ENCODE data around the gene CCDC88C. TPM values are rescaled to one million over a fixed set of nuclear protein-coding genes. Genes with fewer than 3 reads are reported as not detected.

The CCDC88C gene
- total RNA-seq, 2 experiments from 2014 or later: 269 to 287 TPM

DNA sequence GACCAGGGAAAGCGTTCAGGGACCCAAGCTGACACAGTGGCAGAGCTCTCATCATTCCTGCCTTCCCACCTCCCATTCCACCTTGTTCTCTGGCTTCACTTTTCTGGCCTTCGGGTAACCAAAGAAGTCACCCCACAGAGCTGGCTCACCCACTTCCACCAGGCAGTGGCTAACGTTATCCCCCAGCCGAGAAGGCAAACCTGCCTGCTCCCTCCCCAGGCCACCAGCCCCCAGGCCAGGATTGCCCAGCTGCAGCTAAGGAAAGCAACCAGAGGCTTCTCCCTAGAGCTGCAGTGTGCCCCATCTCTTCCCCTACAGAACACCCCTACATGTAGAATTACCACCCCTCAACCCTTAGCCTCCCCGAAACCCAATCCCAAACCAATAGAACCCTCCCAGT lies 22.2 kb downstream of the CCDC88C start:
- CTCF ChIA-PET: interaction anchor here (0.9 kb wide), 1 partner anchor 71 kb away, joined by 3 read pairs; no protein-coding TSS in a partner anchor
- Mint-ChIP-seq H3K36me3 (ENCODE audit: low read depth) (peaks cover 60% of the 10 kb centered on the region), H3K4me3 (peak overlapping the region; percentile 78), H3K9me3 (no peaks in the 10 kb centered on the region), H3K27ac (peak overlapping the region; percentile 98), H3K4me1 (ENCODE audit: low read depth) (peaks cover 94% of the 10 kb centered on the region), H3K27me3 (no peaks in the 10 kb centered on the region)
- no peaks in the 10 kb centered on the region for H3K9me3 ChIP-seq (ENCODE audit: control insufficient read depth in 1 of 2, insufficient read depth in 1 of 2, low read length in 2 of 2)
- H3K4me3 ChIP-seq (ENCODE audit: low read length): no peak overlapping the region
- ATAC-seq (ENCODE audit: poor library complexity) (no peak), DNase-seq (no peak)
- POLR2A ChIA-PET: interaction anchor here (1.4 to 12.9 kb wide), 3 partner anchors 12 to 21 kb away, joined by 3 to 294 read pairs (median 31); partner anchors contain the start of gene CCDC88C
- peaks cover 26% of the 10 kb centered on the region for H3K36me3 ChIP-seq (ENCODE audit: insufficient read depth, low read length)
- H3K4me1 ChIP-seq (ENCODE audit: insufficient read depth, low read length): peaks cover 100% of the 10 kb centered on the region
- intact Hi-C loops (cut with DNase I, micrococcal nuclease): no loop called here
- no peaks in the 10 kb centered on the region for H3K27me3 ChIP-seq (ENCODE audit: control insufficient read depth in 1 of 2, insufficient read depth in 2 of 2, low read length in 2 of 2)
- H3K27ac ChIP-seq (ENCODE audit: low read depth in 1 of 2, low read length in 2 of 2): peak overlapping the region; percentile 26 to 66
- TF ChIP-seq, protein P1, sequence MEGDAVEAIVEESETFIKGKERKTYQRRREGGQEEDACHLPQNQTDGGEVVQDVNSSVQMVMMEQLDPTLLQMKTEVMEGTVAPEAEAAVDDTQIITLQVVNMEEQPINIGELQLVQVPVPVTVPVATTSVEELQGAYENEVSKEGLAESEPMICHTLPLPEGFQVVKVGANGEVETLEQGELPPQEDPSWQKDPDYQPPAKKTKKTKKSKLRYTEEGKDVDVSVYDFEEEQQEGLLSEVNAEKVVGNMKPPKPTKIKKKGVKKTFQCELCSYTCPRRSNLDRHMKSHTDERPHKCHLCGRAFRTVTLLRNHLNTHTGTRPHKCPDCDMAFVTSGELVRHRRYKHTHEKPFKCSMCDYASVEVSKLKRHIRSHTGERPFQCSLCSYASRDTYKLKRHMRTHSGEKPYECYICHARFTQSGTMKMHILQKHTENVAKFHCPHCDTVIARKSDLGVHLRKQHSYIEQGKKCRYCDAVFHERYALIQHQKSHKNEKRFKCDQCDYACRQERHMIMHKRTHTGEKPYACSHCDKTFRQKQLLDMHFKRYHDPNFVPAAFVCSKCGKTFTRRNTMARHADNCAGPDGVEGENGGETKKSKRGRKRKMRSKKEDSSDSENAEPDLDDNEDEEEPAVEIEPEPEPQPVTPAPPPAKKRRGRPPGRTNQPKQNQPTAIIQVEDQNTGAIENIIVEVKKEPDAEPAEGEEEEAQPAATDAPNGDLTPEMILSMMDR (IDR thresholded peaks at IDR 0.05): no peak

DNA sequence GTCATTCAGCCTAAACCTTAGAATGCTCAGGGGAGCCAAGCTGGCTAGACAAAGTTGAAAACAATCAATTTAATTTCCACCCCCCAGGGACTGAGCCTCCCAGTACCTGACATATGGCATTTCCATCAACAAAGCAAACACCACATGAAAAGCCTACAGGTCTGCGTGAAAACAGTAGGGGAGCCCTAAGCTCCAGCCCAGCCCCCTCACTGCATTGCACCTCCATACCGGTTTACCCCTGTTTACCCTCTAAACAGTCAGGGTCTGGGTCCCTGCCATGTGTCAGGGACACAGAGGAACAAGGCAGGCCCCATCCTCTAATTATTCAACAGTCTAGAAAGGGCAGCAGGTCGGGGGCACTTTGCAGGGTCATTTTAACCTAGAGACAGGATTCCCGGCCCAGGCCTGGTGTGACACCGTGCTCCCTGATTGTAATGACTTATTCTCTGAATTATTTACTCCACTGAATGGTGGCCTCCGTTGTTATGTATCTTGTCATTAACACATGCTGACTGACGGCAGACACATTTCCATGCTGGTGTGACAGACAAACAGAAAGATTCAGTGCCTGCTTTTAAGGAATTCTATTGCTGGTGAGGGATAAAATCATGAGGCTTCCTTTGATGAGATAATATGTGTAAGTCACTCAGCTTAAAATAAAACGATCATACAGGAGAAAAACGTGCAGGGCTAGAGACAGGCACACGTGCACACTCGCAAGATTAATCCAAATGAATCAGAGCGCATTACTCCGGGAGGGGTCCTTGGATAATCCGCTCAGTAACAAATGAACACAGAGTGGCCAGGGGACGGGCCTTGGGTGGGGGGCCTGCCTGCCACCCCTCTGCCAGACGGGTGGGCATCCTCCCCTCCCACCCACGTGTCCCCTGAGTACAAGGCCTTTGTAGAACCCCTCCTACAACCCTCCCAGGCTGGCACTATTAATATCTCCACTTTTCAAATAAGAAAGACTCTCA lies 23.2 kb downstream of the CCDC88C start:
- Mint-ChIP-seq H3K4me1 (ENCODE audit: low read depth) (peaks cover 90% of the 10 kb centered on the region), H3K4me3 (peak overlapping the region; percentile 66), H3K27me3 (no peaks in the 10 kb centered on the region), H3K9me3 (no peaks in the 10 kb centered on the region), H3K27ac (peak overlapping the region; percentile 98), H3K36me3 (ENCODE audit: low read depth) (peaks cover 59% of the 10 kb centered on the region)
- peak in 1 of 14 experiments; percentile 48 for DNase-seq
- TF ChIP-seq, protein P1 (IDR thresholded peaks at IDR 0.05): no peak
- no peak overlapping the region for H3K4me3 ChIP-seq (ENCODE audit: low read length)
- no peaks in the 10 kb centered on the region for H3K27me3 ChIP-seq (ENCODE audit: control insufficient read depth in 1 of 2, insufficient read depth in 2 of 2, low read length in 2 of 2)
- H3K36me3 ChIP-seq (ENCODE audit: insufficient read depth, low read length): peaks cover 30% of the 10 kb centered on the region
- CTCF ChIA-PET: interaction anchor here (1.0 to 1.1 kb wide), 2 partner anchors 24 to 40 kb away, joined by 3 to 5 read pairs; partner anchors contain the start of gene CCDC88C
- H3K4me1 ChIP-seq (ENCODE audit: insufficient read depth, low read length): peaks cover 100% of the 10 kb centered on the region
- intact Hi-C loops (cut with DNase I, micrococcal nuclease): no loop called here
- ATAC-seq (ENCODE audit: poor library complexity): peak; percentile 19
- POLR2A ChIA-PET: interaction anchor here (0.7 to 12.9 kb wide), 5 partner anchors 17 to 63 kb away, joined by 3 to 294 read pairs (median 6); partner anchors contain the start of gene CCDC88C
- H3K27ac ChIP-seq (ENCODE audit: low read depth in 1 of 2, low read length in 2 of 2): peak overlapping the region in 1 of 2 donors; percentile 30
- H3K9me3 ChIP-seq (ENCODE audit: control insufficient read depth in 1 of 2, insufficient read depth in 1 of 2, low read length in 2 of 2): no peaks in the 10 kb centered on the region

DNA sequence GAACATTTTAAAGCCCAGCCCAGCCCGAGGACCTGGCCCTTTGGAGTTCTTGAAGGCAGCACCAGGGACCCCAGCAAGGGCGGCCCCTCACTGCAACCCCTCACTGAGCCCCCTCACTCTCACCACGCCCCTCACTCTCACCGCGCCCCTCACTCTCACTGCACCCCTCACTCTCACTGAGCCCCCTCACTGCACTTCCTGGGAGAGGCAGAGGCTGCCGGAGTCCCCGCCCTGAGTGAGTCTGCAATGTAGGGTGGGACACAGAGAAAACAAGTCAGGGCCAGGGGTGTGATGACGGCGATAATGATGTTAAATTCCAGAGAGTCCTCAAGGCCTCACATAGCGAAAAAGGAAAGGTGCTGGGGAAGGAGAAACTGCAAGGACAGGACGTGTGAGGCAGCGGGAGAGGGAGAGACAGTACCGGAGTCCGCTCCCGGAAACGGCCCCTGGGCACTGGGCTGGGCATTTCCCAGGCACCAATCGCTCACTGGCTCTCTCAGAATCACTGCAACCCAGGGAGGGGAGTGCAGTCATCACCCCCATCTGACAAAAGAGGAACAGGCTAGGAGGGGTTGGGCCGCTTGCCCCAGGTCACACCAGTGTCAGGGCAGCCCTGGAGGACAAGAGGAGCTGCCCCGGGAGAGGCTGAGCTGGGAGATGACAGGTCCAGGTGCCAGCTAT lies 24.9 kb downstream of the CCDC88C start:
- ATAC-seq (ENCODE audit: poor library complexity): no peak

More for the DNA sequence above, 24.9 kb downstream of the CCDC88C start:
- CTCF ChIA-PET: interaction anchor here (1.6 to 2.6 kb wide), 2 partner anchors 15 to 69 kb away, joined by 6 to 9 read pairs; no protein-coding TSS in a partner anchor
- peaks cover 37% of the 10 kb centered on the region for H3K36me3 ChIP-seq (ENCODE audit: insufficient read depth, low read length)
- peaks cover 94% of the 10 kb centered on the region for H3K4me1 Mint-ChIP-seq (ENCODE audit: low read depth)
- peaks cover 68% of the 10 kb centered on the region for H3K36me3 Mint-ChIP-seq (ENCODE audit: low read depth)
- peak overlapping the region; percentile 62 for H3K4me3 Mint-ChIP-seq
- H3K9me3 ChIP-seq (ENCODE audit: control insufficient read depth in 1 of 2, insufficient read depth in 1 of 2, low read length in 2 of 2): no peaks in the 10 kb centered on the region
- no peaks in the 10 kb centered on the region for H3K27me3 ChIP-seq (ENCODE audit: control insufficient read depth in 1 of 2, insufficient read depth in 2 of 2, low read length in 2 of 2)
- H3K4me3 ChIP-seq (ENCODE audit: low read length): no peak overlapping the region
- intact Hi-C loops (cut with DNase I, micrococcal nuclease): loop anchor here in 1 of 2 experiments (2.0 kb wide), 1 partner anchor 16 kb away; no protein-coding TSS in a partner anchor
- no peaks in the 10 kb centered on the region for H3K9me3 Mint-ChIP-seq
- no peaks in the 10 kb centered on the region for H3K27me3 Mint-ChIP-seq
- peak in 2 of 14 experiments; percentile 60 to 68 for DNase-seq
- H3K4me1 ChIP-seq (ENCODE audit: insufficient read depth, low read length): peaks cover 100% of the 10 kb centered on the region
- peak overlapping the region; percentile 30 to 43 for H3K27ac ChIP-seq (ENCODE audit: low read depth in 1 of 2, low read length in 2 of 2)
- POLR2A ChIA-PET: interaction anchor here (0.5 to 1.7 kb wide), 5 partner anchors 18 to 25 kb away, joined by 3 to 9 read pairs (median 6); partner anchors contain the start of gene CCDC88C
- H3K27ac Mint-ChIP-seq: peak overlapping the region; percentile 98
- TF ChIP-seq, protein P1 (IDR thresholded peaks at IDR 0.05): no peak
